Activated CD8-positive, alpha-beta T cell treated with anti-CD3 and anti-CD28 coated beads for 36 hours (primary cell): ENCODE measurements around the gene CCDC116. TPM values are rescaled to one million over a fixed set of nuclear protein-coding genes. Genes with fewer than 3 reads are reported as not detected.
A peak's percentile ranks its signal among the peaks of the same experiment; 100 is the strongest.

Experiments used
- ATAC-seq: fragments of 200-7000 bp; cut with Tn5 transposase; one replicate; pipeline ENCODE4 v1.10.0; 2021; ENCODE audit warnings: mild to moderate bottlenecking, moderate library complexity
- CTCF ChIA-PET: fragments of 350-600 bp; sonication (Branson Sonifier 250); formaldehyde crosslinking; loops from one replicate; lab custom pipeline; 2021; ENCODE audit warnings: antibody characterized with exemption; lab: Charles Lee
- POLR2A ChIA-PET: fragments of 350-600 bp; sonication (Branson Sonifier 250); formaldehyde crosslinking; loops from one replicate; lab custom pipeline; 2021; ENCODE audit warnings: antibody characterized with exemption; lab: Charles Lee
- DNase-seq: peaks from one replicate; pipeline ENCODE4 v3.0.0-alpha.2; 2020
- H3K27ac Mint-ChIP-seq: one replicate; pipeline ENCODE4 v1.8.0; 2021; ENCODE audit warnings: mild to moderate bottlenecking, mixed read lengths
- H3K27me3 Mint-ChIP-seq: one replicate; pipeline ENCODE4 v1.8.0; 2021; ENCODE audit warnings: mixed read lengths
- H3K36me3 Mint-ChIP-seq: one replicate; pipeline ENCODE4 v1.8.0; 2021; ENCODE audit warnings: low read depth, mixed read lengths
- H3K4me1 Mint-ChIP-seq: one replicate; pipeline ENCODE4 v1.8.0; 2021; ENCODE audit warnings: low read depth, mixed read lengths
- H3K4me3 Mint-ChIP-seq: one replicate; pipeline ENCODE4 v1.8.0; 2021; ENCODE audit warnings: mild to moderate bottlenecking, moderate library complexity, mixed read lengths
- H3K9me3 Mint-ChIP-seq: one replicate; pipeline ENCODE4 v1.8.0; 2021; ENCODE audit warnings: mixed read lengths
- intact Hi-C: fragments of 100-400 bp; cut with micrococcal nuclease; formaldehyde crosslinking; loops from one replicate; pipeline ENCODE4 v1.10.0; 2022
- total RNA-seq, 2 experiments: library from RNA; stranded (reverse); gene quantifications; one replicate each; pipeline ENCODE4 v1.2.3, GENCODE V29; 2021
- TF ChIP-seq, protein P1 (sequence below): fragments of 200-600 bp; IDR thresholded peaks from one replicate; pipeline ENCODE4 v1.8.0; 2022; ENCODE audit warnings: antibody characterized with exemption, mild to moderate bottlenecking

The CCDC116 gene
- total RNA-seq, 2 experiments from 2014 or later: 0.45 TPM; not detected in 1

DNA sequence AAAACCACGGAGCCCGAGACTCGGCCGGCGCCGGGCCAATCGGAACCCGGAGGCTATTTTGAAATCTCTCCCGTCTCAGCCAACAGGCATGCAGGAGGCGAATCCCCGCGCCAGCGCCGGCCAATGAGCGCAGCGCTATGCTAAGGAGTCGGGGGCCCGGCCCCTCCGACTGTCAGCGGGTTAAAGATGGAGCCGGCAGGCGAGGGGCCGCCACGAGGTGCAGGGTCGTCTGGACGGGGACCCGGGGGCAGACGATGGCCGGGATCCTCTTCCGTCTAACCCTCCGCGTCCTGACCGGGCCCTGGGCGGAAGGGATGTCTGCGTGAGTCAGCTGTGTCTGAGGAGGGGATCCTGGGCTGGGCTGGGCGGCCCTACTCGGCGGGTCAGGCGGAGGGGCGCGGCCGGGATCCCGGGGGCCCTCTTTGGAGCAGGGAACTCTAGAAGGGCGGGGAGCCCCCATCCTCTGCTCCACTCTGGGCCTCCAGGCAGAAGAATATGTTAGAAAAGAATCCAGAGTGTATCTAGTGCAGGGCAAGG is 19.5 kb downstream of the CCDC116 start:
- ATAC-seq (peak; percentile 97), DNase-seq (peak; percentile 95)
- ChIA-PET POLR2A (interaction anchor here (0.7 to 4.6 kb wide), 7 partner anchors 10 to 205 kb away, joined by 3 to 30 read pairs (median 4); partner anchors contain the start of genes PPIL2, SDF2L1 and YDJC), CTCF (interaction anchor here (3.2 to 3.9 kb wide), 2 partner anchors 9 to 23 kb away, joined by 10 to 32 read pairs; partner anchors contain the start of genes SDF2L1 and YDJC)
- no peaks in the 10 kb centered on the region for H3K27me3 Mint-ChIP-seq
- no peaks in the 10 kb centered on the region for H3K9me3 Mint-ChIP-seq
- peaks cover 24% of the 10 kb centered on the region for H3K36me3 Mint-ChIP-seq
- peak overlapping the region; percentile 89 for H3K4me3 Mint-ChIP-seq
- H3K27ac Mint-ChIP-seq: peak overlapping the region; percentile 83
- TF ChIP-seq, protein P1, sequence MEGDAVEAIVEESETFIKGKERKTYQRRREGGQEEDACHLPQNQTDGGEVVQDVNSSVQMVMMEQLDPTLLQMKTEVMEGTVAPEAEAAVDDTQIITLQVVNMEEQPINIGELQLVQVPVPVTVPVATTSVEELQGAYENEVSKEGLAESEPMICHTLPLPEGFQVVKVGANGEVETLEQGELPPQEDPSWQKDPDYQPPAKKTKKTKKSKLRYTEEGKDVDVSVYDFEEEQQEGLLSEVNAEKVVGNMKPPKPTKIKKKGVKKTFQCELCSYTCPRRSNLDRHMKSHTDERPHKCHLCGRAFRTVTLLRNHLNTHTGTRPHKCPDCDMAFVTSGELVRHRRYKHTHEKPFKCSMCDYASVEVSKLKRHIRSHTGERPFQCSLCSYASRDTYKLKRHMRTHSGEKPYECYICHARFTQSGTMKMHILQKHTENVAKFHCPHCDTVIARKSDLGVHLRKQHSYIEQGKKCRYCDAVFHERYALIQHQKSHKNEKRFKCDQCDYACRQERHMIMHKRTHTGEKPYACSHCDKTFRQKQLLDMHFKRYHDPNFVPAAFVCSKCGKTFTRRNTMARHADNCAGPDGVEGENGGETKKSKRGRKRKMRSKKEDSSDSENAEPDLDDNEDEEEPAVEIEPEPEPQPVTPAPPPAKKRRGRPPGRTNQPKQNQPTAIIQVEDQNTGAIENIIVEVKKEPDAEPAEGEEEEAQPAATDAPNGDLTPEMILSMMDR: no peak
- H3K4me1 Mint-ChIP-seq: peaks cover 22% of the 10 kb centered on the region
- intact Hi-C loops: no loop called here

GRCh38 chr22:21652547-21653545 is 20.3 kb downstream of the CCDC116 start:
- TF ChIP-seq, protein P1: no peak
- DNase-seq (no peak), ATAC-seq (no peak)
- ChIA-PET CTCF (interaction anchor here (1.0 to 3.9 kb wide), 3 partner anchors 10 to 24 kb away, joined by 3 to 32 read pairs (median 10); partner anchors contain the start of genes SDF2L1 and YDJC), POLR2A (interaction anchor here (0.7 to 4.6 kb wide), 8 partner anchors 10 to 205 kb away, joined by 3 to 30 read pairs (median 4); partner anchors contain the start of genes PPIL2, SDF2L1 and YDJC)
- Mint-ChIP-seq H3K4me3 (peak overlapping the region; percentile 89), H3K36me3 (peaks cover 24% of the 10 kb centered on the region), H3K9me3 (no peaks in the 10 kb centered on the region), H3K27me3 (no peaks in the 10 kb centered on the region), H3K4me1 (peaks cover 24% of the 10 kb centered on the region), H3K27ac (peak overlapping the region; percentile 61)
- intact Hi-C loops: no loop called here

- H3K27ac Mint-ChIP-seq: peak overlapping the region; percentile 22
Measured at GRCh38 chr22:21657020-21657359, 24.4 kb downstream of the CCDC116 start.

GRCh38 chr22:21657360-21658032 is 24.9 kb downstream of the CCDC116 start:
- intact Hi-C loops: loop anchor here (5.0 kb wide), 1 partner anchor 295 kb away; the partner anchor contains the start of gene PPM1F
- DNase-seq (peak; percentile 83), ATAC-seq (peak; percentile 94)
- no peaks in the 10 kb centered on the region for H3K27me3 Mint-ChIP-seq
- H3K36me3 Mint-ChIP-seq: peaks cover 13% of the 10 kb centered on the region
- H3K4me3 Mint-ChIP-seq: peak overlapping the region; percentile 82
- ChIA-PET CTCF (interaction anchor here (0.8 to 2.3 kb wide), 3 partner anchors 10 to 15 kb away, joined by 3 to 8 read pairs (median 3); partner anchors contain the start of gene SDF2L1), POLR2A (interaction anchor here (0.8 kb wide), 1 partner anchor 28 kb away, joined by 4 read pairs; the partner anchor contains the start of gene YDJC)
- H3K27ac Mint-ChIP-seq: peak overlapping the region; percentile 22
- TF ChIP-seq, protein P1: peak; percentile 56
- peaks cover 13% of the 10 kb centered on the region for H3K4me1 Mint-ChIP-seq
- no peaks in the 10 kb centered on the region for H3K9me3 Mint-ChIP-seq

More at GRCh38 chr22:21657020-21657359, 24.4 kb downstream of the CCDC116 start:
- ChIA-PET POLR2A (interaction anchor here (0.6 to 1.7 kb wide), 3 partner anchors 14 to 218 kb away, joined by 3 read pairs; no protein-coding TSS in a partner anchor), CTCF (interaction anchor here (1.0 to 2.3 kb wide), 3 partner anchors 10 to 17 kb away, joined by 3 to 8 read pairs (median 3); partner anchors contain the start of gene SDF2L1)
- Mint-ChIP-seq H3K4me3 (peak overlapping the region; percentile 68), H3K4me1 (peaks cover 13% of the 10 kb centered on the region), H3K36me3 (peaks cover 13% of the 10 kb centered on the region), H3K9me3 (no peaks in the 10 kb centered on the region), H3K27me3 (no peaks in the 10 kb centered on the region)
- TF ChIP-seq, protein P1: no peak
- DNase-seq: no peak
- no peak for ATAC-seq
- intact Hi-C loops: loop anchor here (5.0 kb wide), 1 partner anchor 295 kb away; the partner anchor contains the start of gene PPM1F
